GM12801 (cell line): ENCODE measurements around the gene DDRGK1.

ENCODE experiments used
- CTCF ChIP-seq: IDR thresholded peaks from one replicate; pipeline ENCODE4 v1.5.1; 2011; ENCODE audit warnings: control low read depth; ENCODE audit not compliant: insufficient read length; ENCODE audit errors: extremely low read depth

Gene DDRGK1

GRCh38 chr20:3233131-3233990 lies 28.9 kb upstream of the DDRGK1 start:
- no peak for TF ChIP-seq CTCF

GRCh38 chr20:3231889-3232588 lies 27.6 kb upstream of the DDRGK1 start:
- no peak for TF ChIP-seq CTCF

- TF ChIP-seq CTCF: no peak
Observed at GRCh38 chr20:3231116-3231515, 26.6 kb upstream of the DDRGK1 start.

GRCh38 chr20:3229798-3230197 lies 25.3 kb upstream of the DDRGK1 start:
- TF ChIP-seq CTCF: no peak

GRCh38 chr20:3229158-3229557 lies 24.7 kb upstream of the DDRGK1 start:
- TF ChIP-seq CTCF: no peak

- no peak for TF ChIP-seq CTCF
Observed at GRCh38 chr20:3228750-3229032, 24.2 kb upstream of the DDRGK1 start.

- no peak for TF ChIP-seq CTCF
Observed at GRCh38 chr20:3227936-3228749, 23.7 kb upstream of the DDRGK1 start.
